Osteoblast (primary cell): ENCODE measurements around the gene PARD3. TPM values are rescaled to one million over a fixed set of nuclear protein-coding genes. Genes with fewer than 3 reads are reported as not detected.

Experiments used
- DNase-seq: peaks from one replicate; pipeline ENCODE4 v3.0.0; 2011; ENCODE audit warnings: low spot score, mixed read lengths; ENCODE audit not compliant: insufficient read length; ENCODE audit errors: missing footprints
- H2AFZ ChIP-seq: 2 replicates; pipeline ENCODE4 v1.6.0; 2011; ENCODE audit warnings: mild to moderate bottlenecking, low read length
- H3K27ac ChIP-seq: 2 replicates; pipeline ENCODE4 v1.5.1; 2011; ENCODE audit warnings: mild to moderate bottlenecking, low read depth, low read length, moderate library complexity
- H3K27me3 ChIP-seq: 2 replicates; pipeline ENCODE4 v1.6.0; 2012; ENCODE audit warnings: mild to moderate bottlenecking, control low read depth, inconsistent platforms, low read length, moderate library complexity; ENCODE audit not compliant: insufficient read depth
- H3K36me3 ChIP-seq: 2 replicates; pipeline ENCODE4 v1.5.1; 2011; ENCODE audit warnings: mild to moderate bottlenecking, low read length, control low read depth, moderate library complexity; ENCODE audit not compliant: insufficient read depth
- H3K4me1 ChIP-seq: 2 replicates; pipeline ENCODE4 v1.5.1; 2011; ENCODE audit warnings: mild to moderate bottlenecking, low read length, control low read depth, moderate library complexity; ENCODE audit not compliant: insufficient read depth
- H3K4me2 ChIP-seq: 2 replicates; pipeline ENCODE4 v1.6.0; 2011; ENCODE audit warnings: mild to moderate bottlenecking, low read length; ENCODE audit not compliant: insufficient read depth
- H3K4me3 ChIP-seq: fragments of 200-600 bp; sonication (generic); 3 replicates; pipeline ENCODE4 v1.5.1; 2012; ENCODE audit warnings: mild to moderate bottlenecking, low read length, inconsistent platforms; ENCODE audit not compliant: insufficient read depth
- H3K79me2 ChIP-seq: 2 replicates; pipeline ENCODE4 v1.6.0; 2012; ENCODE audit warnings: mild to moderate bottlenecking, low read length, control low read depth, inconsistent platforms; ENCODE audit not compliant: insufficient read depth
- H3K9me3 ChIP-seq: 2 replicates; pipeline ENCODE4 v1.5.1; 2011; ENCODE audit warnings: low read depth, low read length, control low read depth
- H4K20me1 ChIP-seq: 2 replicates; pipeline ENCODE4 v1.6.0; 2012; ENCODE audit warnings: mild to moderate bottlenecking, low read length, control low read depth; ENCODE audit not compliant: insufficient read depth
- total RNA-seq: library from RNA; depleted of rRNA; stranded (reverse); fragments of >200 nt; gene quantifications from 2 replicates; pipeline ENCODE4 v1.2.3, GENCODE V29; 2012
- TF ChIP-seq, protein P1 (sequence below): IDR thresholded peaks from 2 replicates; pipeline ENCODE4 v1.5.1; 2011; ENCODE audit warnings: mild to moderate bottlenecking, low read depth, low read length, moderate library complexity; ENCODE audit errors: extremely low read depth

The PARD3 gene
- total RNA-seq, 1 donor = 71.7 TPM

GRCh38 chr10:34316154-34316553 is 498.9 kb downstream of the PARD3 start:
- Histone ChIP-seq H3K4me3 (no peak overlapping the region), H4K20me1 (no peaks in the 10 kb centered on the region), H3K27me3 (no peaks in the 10 kb centered on the region), H3K9me3 (no peaks in the 10 kb centered on the region), H3K4me1 (peaks cover 10% of the 10 kb centered on the region), H2AFZ (no peak overlapping the region), H3K27ac (no peak overlapping the region), H3K4me2 (no peak overlapping the region), H3K36me3 (no peaks in the 10 kb centered on the region), H3K79me2 (no peaks in the 10 kb centered on the region)
- TF ChIP-seq, protein P1, sequence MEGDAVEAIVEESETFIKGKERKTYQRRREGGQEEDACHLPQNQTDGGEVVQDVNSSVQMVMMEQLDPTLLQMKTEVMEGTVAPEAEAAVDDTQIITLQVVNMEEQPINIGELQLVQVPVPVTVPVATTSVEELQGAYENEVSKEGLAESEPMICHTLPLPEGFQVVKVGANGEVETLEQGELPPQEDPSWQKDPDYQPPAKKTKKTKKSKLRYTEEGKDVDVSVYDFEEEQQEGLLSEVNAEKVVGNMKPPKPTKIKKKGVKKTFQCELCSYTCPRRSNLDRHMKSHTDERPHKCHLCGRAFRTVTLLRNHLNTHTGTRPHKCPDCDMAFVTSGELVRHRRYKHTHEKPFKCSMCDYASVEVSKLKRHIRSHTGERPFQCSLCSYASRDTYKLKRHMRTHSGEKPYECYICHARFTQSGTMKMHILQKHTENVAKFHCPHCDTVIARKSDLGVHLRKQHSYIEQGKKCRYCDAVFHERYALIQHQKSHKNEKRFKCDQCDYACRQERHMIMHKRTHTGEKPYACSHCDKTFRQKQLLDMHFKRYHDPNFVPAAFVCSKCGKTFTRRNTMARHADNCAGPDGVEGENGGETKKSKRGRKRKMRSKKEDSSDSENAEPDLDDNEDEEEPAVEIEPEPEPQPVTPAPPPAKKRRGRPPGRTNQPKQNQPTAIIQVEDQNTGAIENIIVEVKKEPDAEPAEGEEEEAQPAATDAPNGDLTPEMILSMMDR = no peak
- DNase-seq = no peak

- no peaks in the 10 kb centered on the region for H3K36me3 ChIP-seq
- no peak overlapping the region for H3K27ac ChIP-seq
- peaks cover 5% of the 10 kb centered on the region for H3K4me1 ChIP-seq
Observed at GRCh38 chr10:34314457-34314856, 500.6 kb downstream of the PARD3 start.

DNA sequence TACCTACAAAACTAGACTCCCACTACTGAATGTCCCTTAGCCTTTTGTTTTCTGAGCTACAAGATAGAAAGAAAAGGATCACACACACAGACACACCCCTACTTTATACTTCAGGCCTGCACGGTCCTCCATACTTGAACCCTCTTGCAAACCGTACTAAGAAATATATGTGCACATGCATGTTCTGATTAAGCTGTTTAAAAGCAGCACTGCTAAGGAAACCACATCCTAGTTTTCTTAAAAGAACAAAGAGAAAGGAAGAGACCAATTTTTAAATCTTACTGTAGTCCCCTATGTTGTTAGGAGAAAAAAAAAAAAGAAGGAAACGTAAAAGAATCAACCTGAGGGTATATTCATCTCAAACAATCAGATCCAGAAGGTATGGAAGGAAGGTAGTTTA is 501.2 kb downstream of the PARD3 start:
- TF ChIP-seq, protein P1 = no peak
- Histone ChIP-seq H3K79me2 (no peaks in the 10 kb centered on the region), H4K20me1 (no peaks in the 10 kb centered on the region), H2AFZ (no peak overlapping the region), H3K4me1 (no peaks in the 10 kb centered on the region), H3K36me3 (no peaks in the 10 kb centered on the region), H3K9me3 (no peaks in the 10 kb centered on the region), H3K4me3 (no peak overlapping the region), H3K27me3 (no peaks in the 10 kb centered on the region), H3K4me2 (no peak overlapping the region), H3K27ac (no peak overlapping the region)
- no peak for DNase-seq

More at GRCh38 chr10:34314457-34314856, 500.6 kb downstream of the PARD3 start:
- TF ChIP-seq, protein P1 = no peak
- Histone ChIP-seq H3K9me3 (no peaks in the 10 kb centered on the region), H3K4me3 (no peak overlapping the region), H4K20me1 (no peaks in the 10 kb centered on the region), H3K4me2 (no peak overlapping the region), H3K27me3 (no peaks in the 10 kb centered on the region), H2AFZ (no peak overlapping the region), H3K79me2 (no peaks in the 10 kb centered on the region)
- no peak for DNase-seq

GRCh38 chr10:34313353-34313752 is 501.7 kb downstream of the PARD3 start:
- Histone ChIP-seq H3K4me1 (no peaks in the 10 kb centered on the region), H3K4me3 (no peak overlapping the region), H3K4me2 (no peak overlapping the region), H3K27me3 (no peaks in the 10 kb centered on the region), H3K9me3 (no peaks in the 10 kb centered on the region), H2AFZ (no peak overlapping the region), H3K36me3 (no peaks in the 10 kb centered on the region), H3K27ac (no peak overlapping the region), H3K79me2 (no peaks in the 10 kb centered on the region), H4K20me1 (no peaks in the 10 kb centered on the region)
- no peak for DNase-seq
- TF ChIP-seq, protein P1 = no peak
